Activated CD8-positive, alpha-beta T cell treated with anti-CD3 and anti-CD28 coated beads, Interleukin-2, amount 10 ng/mL, durations not matched to agents 7 days and 5 days (primary cell): ENCODE data around the gene PRKG1. TPM values are rescaled to one million over a fixed set of nuclear protein-coding genes. Genes with fewer than 3 reads are reported as not detected.
A peak's percentile ranks its signal among the peaks of the same experiment; 100 is the strongest.
"Not testable (repeated sequence)": the region's sequence is repeated elsewhere in the genome, so short reads cannot be mapped to it uniquely, and the experiment has no call there.

Source experiments
- ATAC-seq: fragments of 150-1000 bp; cut with Tn5 transposase; one replicate; pipeline ENCODE4 v1.10.0; 2021; ENCODE audit warnings: moderate library complexity
- CTCF ChIA-PET: fragments of 350-600 bp; sonication (Branson Sonifier 250); formaldehyde crosslinking; loops from one replicate; lab custom pipeline; 2021; ENCODE audit warnings: antibody characterized with exemption; lab: Charles Lee
- POLR2A ChIA-PET: fragments of 350-600 bp; sonication (Branson Sonifier 250); formaldehyde crosslinking; loops from one replicate; lab custom pipeline; 2021; ENCODE audit warnings: antibody characterized with exemption; lab: Charles Lee
- DNase-seq: peaks from one replicate; pipeline ENCODE4 v3.0.0-alpha.2; 2020
- H3K27ac Mint-ChIP-seq: one replicate; pipeline ENCODE4 v1.8.0; 2021; ENCODE audit warnings: mild to moderate bottlenecking, mixed read lengths
- H3K27me3 Mint-ChIP-seq: one replicate; pipeline ENCODE4 v1.8.0; 2021; ENCODE audit warnings: low read depth, mixed read lengths
- H3K36me3 Mint-ChIP-seq: one replicate; pipeline ENCODE4 v1.8.0; 2021; ENCODE audit warnings: low read depth, mixed read lengths
- H3K4me1 Mint-ChIP-seq: one replicate; pipeline ENCODE4 v1.8.0; 2021; ENCODE audit warnings: low read depth, mixed read lengths
- H3K4me3 Mint-ChIP-seq: one replicate; pipeline ENCODE4 v1.8.0; 2021; ENCODE audit warnings: mild to moderate bottlenecking, mixed read lengths
- H3K9me3 Mint-ChIP-seq: one replicate; pipeline ENCODE4 v1.8.0; 2022; ENCODE audit warnings: mixed read lengths; ENCODE audit not compliant: insufficient read depth
- total RNA-seq, 2 experiments: library from RNA; stranded (reverse); gene quantifications; one replicate each; pipeline ENCODE4 v1.2.3, GENCODE V29; 2021

PRKG1 gene
- total RNA-seq, 2 experiments from 2014 or later = not detected

- CTCF ChIA-PET = interaction anchor here (0.8 kb wide), 1 partner anchor 12 kb away, joined by 3 read pairs; no protein-coding TSS in a partner anchor
- Mint-ChIP-seq H3K4me3 (no peak overlapping the region), H3K4me1 (peaks cover 3% of the 10 kb centered on the region), H3K9me3 (no peaks in the 10 kb centered on the region), H3K27me3 (peaks cover 2% of the 10 kb centered on the region), H3K36me3 (no peaks in the 10 kb centered on the region), H3K27ac (no peak overlapping the region)
- no peak for DNase-seq
- ATAC-seq = no peak
- POLR2A ChIA-PET = no interaction called here
Measured at GRCh38 chr10:52228556-52228955, 1154.3 kb downstream of the PRKG1 start.

- H3K4me1 Mint-ChIP-seq = peaks cover 3% of the 10 kb centered on the region
- H3K4me3 Mint-ChIP-seq = no peak overlapping the region
- ChIA-PET CTCF (interaction anchor here (0.8 kb wide), 1 partner anchor 13 kb away, joined by 3 read pairs; no protein-coding TSS in a partner anchor), POLR2A (no interaction called here)
- H3K27me3 Mint-ChIP-seq = peaks cover 2% of the 10 kb centered on the region
- no peak for ATAC-seq
- H3K27ac Mint-ChIP-seq = no peak overlapping the region
- H3K9me3 Mint-ChIP-seq = no peaks in the 10 kb centered on the region
- no peaks in the 10 kb centered on the region for H3K36me3 Mint-ChIP-seq
- DNase-seq = no peak
Measured at GRCh38 chr10:52229291-52229931, 1155.1 kb downstream of the PRKG1 start.

GRCh38 chr10:52232561-52233350 is 1158.5 kb downstream of the PRKG1 start:
- no peak overlapping the region for H3K27ac Mint-ChIP-seq
- peak overlapping the region; percentile 37 for H3K4me3 Mint-ChIP-seq
- H3K4me1 Mint-ChIP-seq = peaks cover 3% of the 10 kb centered on the region
- no peaks in the 10 kb centered on the region for H3K36me3 Mint-ChIP-seq
- no peaks in the 10 kb centered on the region for H3K9me3 Mint-ChIP-seq
- H3K27me3 Mint-ChIP-seq = peaks cover 2% of the 10 kb centered on the region
- no peak for DNase-seq
- ChIA-PET POLR2A (no interaction called here), CTCF (no interaction called here)
- ATAC-seq = no peak

GRCh38 chr10:52233351-52233991 is 1159.2 kb downstream of the PRKG1 start:
- H3K4me3 Mint-ChIP-seq = peak overlapping the region; percentile 37
- H3K4me1 Mint-ChIP-seq, DNase-seq, H3K27me3 Mint-ChIP-seq, H3K36me3 Mint-ChIP-seq, POLR2A ChIA-PET, CTCF ChIA-PET, H3K9me3 Mint-ChIP-seq, H3K27ac Mint-ChIP-seq, ATAC-seq: not testable (repeated sequence)

- CTCF ChIA-PET = no interaction called here
- no peak overlapping the region for H3K4me3 Mint-ChIP-seq
- POLR2A ChIA-PET = no interaction called here
- no peaks in the 10 kb centered on the region for H3K4me1 Mint-ChIP-seq
- no peaks in the 10 kb centered on the region for H3K9me3 Mint-ChIP-seq
- H3K36me3 Mint-ChIP-seq = no peaks in the 10 kb centered on the region
- no peak overlapping the region for H3K27ac Mint-ChIP-seq
- ATAC-seq = no peak
- no peak for DNase-seq
- no peaks in the 10 kb centered on the region for H3K27me3 Mint-ChIP-seq
Measured at GRCh38 chr10:52239771-52240170, 1165.5 kb downstream of the PRKG1 start.

- Mint-ChIP-seq H3K27me3 (no peaks in the 10 kb centered on the region), H3K27ac (no peak overlapping the region), H3K9me3 (no peaks in the 10 kb centered on the region), H3K4me1 (no peaks in the 10 kb centered on the region), H3K4me3 (no peak overlapping the region), H3K36me3 (no peaks in the 10 kb centered on the region)
- ATAC-seq (no peak), DNase-seq (no peak)
- CTCF ChIA-PET = no interaction called here
- POLR2A ChIA-PET = no interaction called here
Measured at GRCh38 chr10:52245547-52245946, 1171.3 kb downstream of the PRKG1 start.

GRCh38 chr10:52247929-52248328 is 1173.6 kb downstream of the PRKG1 start:
- ATAC-seq, DNase-seq, H3K9me3 Mint-ChIP-seq, H3K27me3 Mint-ChIP-seq, POLR2A ChIA-PET, H3K27ac Mint-ChIP-seq, H3K36me3 Mint-ChIP-seq, H3K4me1 Mint-ChIP-seq, CTCF ChIA-PET, H3K4me3 Mint-ChIP-seq: not testable (repeated sequence)

- Mint-ChIP-seq H3K27me3 (no peaks in the 10 kb centered on the region), H3K4me1 (no peaks in the 10 kb centered on the region), H3K36me3 (no peaks in the 10 kb centered on the region), H3K9me3 (no peaks in the 10 kb centered on the region), H3K27ac (no peak overlapping the region), H3K4me3 (no peak overlapping the region)
- ATAC-seq (no peak), DNase-seq (no peak)
- ChIA-PET POLR2A (no interaction called here), CTCF (no interaction called here)
Measured at GRCh38 chr10:52248697-52249306, 1174.5 kb downstream of the PRKG1 start.

GRCh38 chr10:52249850-52250395 is 1175.6 kb downstream of the PRKG1 start:
- H3K27me3 Mint-ChIP-seq = no peaks in the 10 kb centered on the region
- DNase-seq (no peak), ATAC-seq (no peak)
- ChIA-PET CTCF (no interaction called here), POLR2A (no interaction called here)
- H3K4me1 Mint-ChIP-seq = no peaks in the 10 kb centered on the region
- no peak overlapping the region for H3K27ac Mint-ChIP-seq
- H3K4me3 Mint-ChIP-seq = no peak overlapping the region
- no peaks in the 10 kb centered on the region for H3K36me3 Mint-ChIP-seq
- no peaks in the 10 kb centered on the region for H3K9me3 Mint-ChIP-seq

- ChIA-PET POLR2A (no interaction called here), CTCF (no interaction called here)
- H3K4me3 Mint-ChIP-seq = no peak overlapping the region
- no peaks in the 10 kb centered on the region for H3K27me3 Mint-ChIP-seq
- no peak for DNase-seq
- no peaks in the 10 kb centered on the region for H3K9me3 Mint-ChIP-seq
- no peaks in the 10 kb centered on the region for H3K4me1 Mint-ChIP-seq
- ATAC-seq = no peak
- no peak overlapping the region for H3K27ac Mint-ChIP-seq
- no peaks in the 10 kb centered on the region for H3K36me3 Mint-ChIP-seq
Measured at GRCh38 chr10:52250510-52250909, 1176.2 kb downstream of the PRKG1 start.

GRCh38 chr10:52252307-52252706 is 1178.0 kb downstream of the PRKG1 start:
- H3K9me3 Mint-ChIP-seq = no peaks in the 10 kb centered on the region
- no peaks in the 10 kb centered on the region for H3K4me1 Mint-ChIP-seq
- no peak for ATAC-seq
- H3K27ac Mint-ChIP-seq = no peak overlapping the region
- no peaks in the 10 kb centered on the region for H3K27me3 Mint-ChIP-seq
- ChIA-PET CTCF (no interaction called here), POLR2A (no interaction called here)
- no peaks in the 10 kb centered on the region for H3K36me3 Mint-ChIP-seq
- no peak overlapping the region for H3K4me3 Mint-ChIP-seq
- no peak for DNase-seq
